HepG2 (cell line): Measurements from ENCODE around the gene SMAD3. TPM values are rescaled to one million over a fixed set of nuclear protein-coding genes. Genes with fewer than 3 reads are reported as not detected.
A peak's percentile ranks its signal among the peaks of the same experiment; 100 is the strongest.

Experiments
- CC2D1A ChIP-seq: sonication (generic); formaldehyde crosslinking; IDR thresholded peaks from 2 replicates; pipeline ENCODE4 v1.8.1; 2023; ENCODE audit warnings: mild to moderate bottlenecking, missing genetic modification reagents
- E2F1 ChIP-seq: sonication (generic); formaldehyde crosslinking; IDR thresholded peaks from 2 replicates; pipeline ENCODE4 v1.5.0; 2020; ENCODE audit warnings: missing genetic modification reagents
- GABPB1 ChIP-seq: IDR thresholded peaks from 2 replicates; pipeline ENCODE4 v1.6.1; 2016; ENCODE audit warnings: mild to moderate bottlenecking, missing genetic modification reagents, moderate library complexity, missing compliant biosample characterization
- HOXD1 ChIP-seq: sonication (generic); formaldehyde crosslinking; IDR thresholded peaks from 2 replicates; pipeline ENCODE4 v1.5.0; 2020; ENCODE audit warnings: missing genetic modification reagents
- IRF2 ChIP-seq: IDR thresholded peaks from 2 replicates; pipeline ENCODE4 v1.6.1; 2018; ENCODE audit warnings: missing genetic modification reagents, missing compliant biosample characterization
- JUN ChIP-seq: sonication (generic); formaldehyde crosslinking; IDR thresholded peaks from 2 replicates; pipeline ENCODE4 v1.4.0; 2020; ENCODE audit warnings: mild to moderate bottlenecking, missing genetic modification reagents
- KDM3A ChIP-seq: IDR thresholded peaks from 2 replicates; pipeline ENCODE4 v1.6.1; 2018; ENCODE audit warnings: low read depth, missing compliant biosample characterization
- MEIS1 ChIP-seq: sonication (generic); formaldehyde crosslinking; IDR thresholded peaks from 2 replicates; pipeline ENCODE4 v1.9.0; 2021; ENCODE audit warnings: mild to moderate bottlenecking, missing genetic modification reagents, moderate library complexity, borderline replicate concordance
- NCOA5 ChIP-seq: sonication (generic); formaldehyde crosslinking; IDR thresholded peaks from 2 replicates; pipeline ENCODE4 v1.4.0; 2020; ENCODE audit warnings: missing genetic modification reagents
- NFKBIZ ChIP-seq: IDR thresholded peaks from 2 replicates; pipeline ENCODE4 v1.6.1; 2018; ENCODE audit warnings: missing genetic modification reagents, missing compliant biosample characterization
- NR2C2 ChIP-seq: sonication (generic); formaldehyde crosslinking; IDR thresholded peaks from 2 replicates; pipeline ENCODE4 v1.4.0; 2020; ENCODE audit warnings: missing genetic modification reagents, mild to moderate bottlenecking, moderate library complexity, borderline replicate concordance
- SOX13 ChIP-seq, 3 experiments: fragments of 450-650 bp in 1 of 3; sonication (generic) in 1 of 3; formaldehyde crosslinking in 1 of 3; IDR thresholded peaks in 2 of 3; conservative IDR thresholded peaks in 1 of 3; 2 replicates each; pipeline versions ENCODE4 v1.5.0 to v1.6.1; 2016 to 2020; ENCODE audit warnings: antibody characterized with exemption in 1 of 3, mild to moderate bottlenecking in 1 of 3, missing compliant biosample characterization in 1 of 3, missing genetic modification reagents in 1 of 3, moderate library complexity in 1 of 3
- SRF ChIP-seq: IDR thresholded peaks from 2 replicates; pipeline ENCODE4 v1.6.1; 2011; ENCODE audit warnings: mild to moderate bottlenecking, low read depth, low read length, moderate library complexity
- TCF7 ChIP-seq: sonication (generic); IDR thresholded peaks from 2 replicates; pipeline ENCODE4 v1.6.1; 2016; ENCODE audit warnings: antibody characterized with exemption, low read depth
- THAP11 ChIP-seq: IDR thresholded peaks from 2 replicates; pipeline ENCODE4 v1.6.1; 2016; ENCODE audit warnings: missing biosample characterization, missing genetic modification reagents
- YEATS2 ChIP-seq: sonication (generic); formaldehyde crosslinking; IDR thresholded peaks from 2 replicates; pipeline ENCODE4 v1.4.0; 2020; ENCODE audit warnings: missing genetic modification reagents, borderline replicate concordance
- ZFP36L1 ChIP-seq: sonication (generic); formaldehyde crosslinking; IDR thresholded peaks from 2 replicates; pipeline ENCODE4 v1.8.0; 2022; ENCODE audit warnings: mild to moderate bottlenecking, missing genetic modification reagents, moderate library complexity
- ZFY ChIP-seq: sonication (generic); formaldehyde crosslinking; IDR thresholded peaks from 2 replicates; pipeline ENCODE4 v1.4.0; 2020; ENCODE audit warnings: missing genetic modification reagents
- ZNF121 ChIP-seq: sonication (generic); formaldehyde crosslinking; IDR thresholded peaks from 2 replicates; pipeline ENCODE4 v1.5.0; 2020; ENCODE audit warnings: mild to moderate bottlenecking, missing genetic modification reagents
- ZNF207 ChIP-seq: fragments of 450-650 bp; IDR thresholded peaks from 2 replicates; pipeline ENCODE4 v1.6.1; 2016; ENCODE audit warnings: antibody characterized with exemption, borderline replicate concordance
- ZNF629 ChIP-seq: sonication (generic); formaldehyde crosslinking; conservative IDR thresholded peaks from 2 replicates; pipeline ENCODE4 v1.5.0; 2020; ENCODE audit warnings: missing genetic modification reagents
- ZSCAN9 ChIP-seq: IDR thresholded peaks from 2 replicates; pipeline ENCODE4 v1.6.1; 2016; ENCODE audit warnings: borderline replicate concordance
- polyA plus RNA-seq, 8 experiments: library from polyadenylated mRNA; depleted of rRNA in 3 of 8; stranded (reverse) in 7 of 8; unstranded in 1 of 8; fragments of >200 nt; fragmentation: Illumina TruSeq in 4 of 8; extraction: Trizol in 4 of 8; gene quantifications; 2 replicates each; pipeline versions ENCODE4 v1.2.1 to v1.2.3, GENCODE V29; 2011 to 2016; ENCODE audit warnings: low read depth in 4 of 8, missing spikeins in 1 of 8, mixed read lengths in 1 of 8; ENCODE audit not compliant: insufficient read depth in 1 of 8
- total RNA-seq, 5 experiments: library from RNA; depleted of rRNA; stranded (reverse); fragments of >200 nt; fragmentation: Illumina TruSeq; extraction: Trizol; gene quantifications; 2 replicates each; pipeline ENCODE4 v1.2.3, GENCODE V29; 2016; ENCODE audit warnings: low read depth in 1 of 5
- TF ChIP-seq, protein P1 (sequence below): IDR thresholded peaks from 2 replicates; pipeline ENCODE4 v1.6.1; 2016
- TF ChIP-seq, protein P2 (sequence below): sonication (generic); formaldehyde crosslinking; conservative IDR thresholded peaks from 2 replicates; pipeline ENCODE4 v1.4.0; 2020; ENCODE audit warnings: missing genetic modification reagents
- TF ChIP-seq, protein P3 (sequence below): sonication (generic); formaldehyde crosslinking; IDR thresholded peaks from 2 replicates; pipeline ENCODE4 v1.4.0; 2020; ENCODE audit warnings: missing genetic modification reagents

SMAD3 gene
- total and polyA plus RNA-seq, 2 of the 13 experiments (the other 11 are each of a cell fraction or from before 2014, with no cell fraction given): 8.6 to 56.3 TPM

DNA sequence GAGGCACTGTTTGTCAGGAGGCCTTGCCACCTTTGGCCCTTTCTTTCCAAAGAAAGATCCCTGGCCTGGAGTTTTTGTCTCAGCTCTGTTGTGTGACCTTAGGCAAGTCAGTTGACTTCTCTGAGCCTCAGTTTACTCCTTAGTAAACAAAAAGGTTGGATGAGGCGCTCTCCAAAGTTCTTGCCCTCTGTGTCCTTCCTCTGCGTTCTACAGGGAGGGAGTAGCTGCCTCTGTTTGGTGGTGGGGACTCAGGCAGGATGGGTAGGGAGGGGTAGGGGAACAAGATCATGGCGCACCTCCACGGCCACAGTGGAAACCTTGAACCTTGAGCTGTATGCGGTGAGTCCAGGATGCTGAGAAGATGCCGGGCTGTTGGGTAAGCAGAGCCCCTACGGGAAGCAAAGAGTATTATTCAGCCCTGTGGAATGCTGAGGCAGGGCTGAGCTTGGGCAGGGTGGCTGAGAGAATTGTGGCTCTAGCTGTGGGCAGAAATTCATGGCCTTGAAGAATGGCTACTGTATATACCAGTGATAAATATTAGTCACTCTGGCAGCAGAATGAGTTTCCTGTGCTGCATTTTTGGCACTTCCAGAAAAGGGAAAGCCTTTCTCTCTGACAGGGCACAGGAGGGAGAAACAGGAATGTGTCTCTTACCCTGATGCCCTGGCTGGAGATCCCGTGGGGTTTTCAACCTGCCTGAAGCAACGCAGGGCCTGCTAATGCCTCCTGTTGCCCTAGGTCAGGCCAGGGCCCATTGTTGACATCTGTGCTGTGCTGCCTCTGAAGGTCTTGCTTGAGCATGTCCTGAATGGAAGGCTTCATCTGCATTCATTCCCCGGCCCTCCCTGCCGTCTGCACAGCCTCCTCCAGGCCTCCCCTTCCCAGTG lies 39.9 kb downstream of the SMAD3 start (continued):
- no peak for TF ChIP-seq E2F1
- TF ChIP-seq NR2C2 (CRISPR knock-in tag): peak; percentile 64; the same call in 1 of the 2 replicates
- TF ChIP-seq ZNF121 (CRISPR knock-in tag): no peak
- TF ChIP-seq CC2D1A (CRISPR knock-in tag): no peak
- TF ChIP-seq GABPB1: peak; percentile 52; the same call in 1 of the 2 replicates
- peak; percentile 64; the same call in 1 of the 2 replicates for TF ChIP-seq SRF
- TF ChIP-seq NFKBIZ (CRISPR knock-in tag): no peak
- TF ChIP-seq SOX13 (IDR thresholded peaks at IDR 0.05): no peak
- peak in 1 of 2 experiments; percentile 76; a peak in 2 of 4 replicates for TF ChIP-seq SOX13 (CRISPR knock-in tag; conservative IDR thresholded peaks at IDR 0.05 in 1 of 2, IDR thresholded peaks at IDR 0.05 in 1 of 2)
- TF ChIP-seq ZFY (CRISPR knock-in tag): peak; percentile 30; the same call in 1 of the 2 replicates
- TF ChIP-seq NCOA5 (CRISPR knock-in tag): no peak
- 0 out of 2 replicates have a peak, but pooled peaks have one; percentile 30 for TF ChIP-seq KDM3A (CRISPR knock-in tag)
- TF ChIP-seq TCF7: no peak
- 0 out of 2 replicates have a peak, but pooled peaks have one; percentile 70 for TF ChIP-seq ZFP36L1
- TF ChIP-seq, protein P1, sequence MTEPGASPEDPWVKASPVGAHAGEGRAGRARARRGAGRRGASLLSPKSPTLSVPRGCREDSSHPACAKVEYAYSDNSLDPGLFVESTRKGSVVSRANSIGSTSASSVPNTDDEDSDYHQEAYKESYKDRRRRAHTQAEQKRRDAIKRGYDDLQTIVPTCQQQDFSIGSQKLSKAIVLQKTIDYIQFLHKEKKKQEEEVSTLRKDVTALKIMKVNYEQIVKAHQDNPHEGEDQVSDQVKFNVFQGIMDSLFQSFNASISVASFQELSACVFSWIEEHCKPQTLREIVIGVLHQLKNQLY (CRISPR knock-in tag): peak; percentile 38; the same call in 1 of the 2 replicates
- 0 out of 2 replicates have a peak, but pooled peaks have one; percentile 56 for TF ChIP-seq THAP11 (CRISPR knock-in tag)
- TF ChIP-seq, protein P2, sequence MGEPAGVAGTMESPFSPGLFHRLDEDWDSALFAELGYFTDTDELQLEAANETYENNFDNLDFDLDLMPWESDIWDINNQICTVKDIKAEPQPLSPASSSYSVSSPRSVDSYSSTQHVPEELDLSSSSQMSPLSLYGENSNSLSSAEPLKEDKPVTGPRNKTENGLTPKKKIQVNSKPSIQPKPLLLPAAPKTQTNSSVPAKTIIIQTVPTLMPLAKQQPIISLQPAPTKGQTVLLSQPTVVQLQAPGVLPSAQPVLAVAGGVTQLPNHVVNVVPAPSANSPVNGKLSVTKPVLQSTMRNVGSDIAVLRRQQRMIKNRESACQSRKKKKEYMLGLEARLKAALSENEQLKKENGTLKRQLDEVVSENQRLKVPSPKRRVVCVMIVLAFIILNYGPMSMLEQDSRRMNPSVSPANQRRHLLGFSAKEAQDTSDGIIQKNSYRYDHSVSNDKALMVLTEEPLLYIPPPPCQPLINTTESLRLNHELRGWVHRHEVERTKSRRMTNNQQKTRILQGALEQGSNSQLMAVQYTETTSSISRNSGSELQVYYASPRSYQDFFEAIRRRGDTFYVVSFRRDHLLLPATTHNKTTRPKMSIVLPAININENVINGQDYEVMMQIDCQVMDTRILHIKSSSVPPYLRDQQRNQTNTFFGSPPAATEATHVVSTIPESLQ (CRISPR knock-in tag): no peak
- peak; percentile 74; the same call in 1 of the 2 replicates for TF ChIP-seq ZSCAN9
- no peak for TF ChIP-seq ZNF207
- TF ChIP-seq ZNF629 (CRISPR knock-in tag): peak; percentile 24; the same call in 1 of the 2 replicates
- 0 out of 2 replicates have a peak, but pooled peaks have one; percentile 67 for TF ChIP-seq MEIS1 (CRISPR knock-in tag)
- peak; percentile 81 for TF ChIP-seq IRF2 (CRISPR knock-in tag)
- TF ChIP-seq JUN (CRISPR knock-in tag): peak; percentile 74
- TF ChIP-seq HOXD1: peak; percentile 53; the same call in 1 of the 2 replicates
- TF ChIP-seq, protein P3, sequence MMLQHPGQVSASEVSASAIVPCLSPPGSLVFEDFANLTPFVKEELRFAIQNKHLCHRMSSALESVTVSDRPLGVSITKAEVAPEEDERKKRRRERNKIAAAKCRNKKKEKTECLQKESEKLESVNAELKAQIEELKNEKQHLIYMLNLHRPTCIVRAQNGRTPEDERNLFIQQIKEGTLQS: peak; percentile 88
- TF ChIP-seq YEATS2: 0 out of 2 replicates have a peak, but pooled peaks have one; percentile 27
